HuH-7.5 (cell line): ENCODE data around the gene R3HDML.

Experiments
- DNase-seq: peaks from one replicate; pipeline ENCODE4 v3.0.0; 2011; ENCODE audit warnings: low spot score

The R3HDML gene

GRCh38 chr20:44364068-44364467 lies 27.2 kb downstream of the R3HDML start:
- no peak for DNase-seq

- no peak for DNase-seq
Measured at GRCh38 chr20:44364780-44365179, 27.9 kb downstream of the R3HDML start.

- DNase-seq = no peak
Measured at GRCh38 chr20:44367746-44368145, 30.9 kb downstream of the R3HDML start.

GRCh38 chr20:44370639-44371218 lies 33.9 kb downstream of the R3HDML start:
- peak; percentile 77 for DNase-seq

GRCh38 chr20:44382641-44383040 lies 45.8 kb downstream of the R3HDML start:
- no peak for DNase-seq

GRCh38 chr20:44384423-44385027 lies 47.7 kb downstream of the R3HDML start:
- no peak for DNase-seq

GRCh38 chr20:44388466-44389023 lies 51.7 kb downstream of the R3HDML start:
- DNase-seq = no peak

- DNase-seq = no peak
Measured at GRCh38 chr20:44389871-44390270, 53.0 kb downstream of the R3HDML start.

GRCh38 chr20:44390280-44390679 lies 53.4 kb downstream of the R3HDML start:
- no peak for DNase-seq

GRCh38 chr20:44392088-44392775 lies 55.4 kb downstream of the R3HDML start:
- DNase-seq = no peak

GRCh38 chr20:44392776-44393607 lies 56.1 kb downstream of the R3HDML start:
- DNase-seq = no peak

GRCh38 chr20:44393608-44394451 lies 57.0 kb downstream of the R3HDML start:
- no peak for DNase-seq

GRCh38 chr20:44394452-44394701 lies 57.5 kb downstream of the R3HDML start:
- no peak for DNase-seq

- DNase-seq = peak; percentile 81
Measured at GRCh38 chr20:44394702-44395460, 58.0 kb downstream of the R3HDML start.

GRCh38 chr20:44395461-44396340 lies 58.9 kb downstream of the R3HDML start:
- DNase-seq = no peak

GRCh38 chr20:44396369-44397130 lies 59.7 kb downstream of the R3HDML start:
- no peak for DNase-seq

- DNase-seq = no peak
Measured at GRCh38 chr20:44398335-44398734, 61.5 kb downstream of the R3HDML start.

- no peak for DNase-seq
Measured at GRCh38 chr20:44399446-44399845, 62.6 kb downstream of the R3HDML start.

GRCh38 chr20:44400671-44400969 lies 63.8 kb downstream of the R3HDML start:
- DNase-seq = no peak
